ENCODE results near the gene FAF1.

GRCh38 chr1:50940291-50940690, 19.8 kb downstream of the FAF1 start:
- TF ChIP-seq EP300 (IDR thresholded peaks at IDR 0.05) (no peak), CTCF (IDR thresholded peaks at IDR 0.05) (no peak), POLR2A (IDR thresholded peaks at IDR 0.05; ENCODE audit: low read depth) (no peak), POLR2AphosphoS5 (IDR thresholded peaks at IDR 0.05) (no peak)

Measured in esophagus muscularis mucosa (tissue), 4 donors.